NCI-H748 (cell line): Measurements from ENCODE around the gene PCED1B.

Experiments
- DNase-seq: peaks from one replicate; lab custom pipeline; 2025; ENCODE audit not compliant: unreplicated experiment; lab: John Stamatoyannopoulos, UW

The PCED1B gene

DNA sequence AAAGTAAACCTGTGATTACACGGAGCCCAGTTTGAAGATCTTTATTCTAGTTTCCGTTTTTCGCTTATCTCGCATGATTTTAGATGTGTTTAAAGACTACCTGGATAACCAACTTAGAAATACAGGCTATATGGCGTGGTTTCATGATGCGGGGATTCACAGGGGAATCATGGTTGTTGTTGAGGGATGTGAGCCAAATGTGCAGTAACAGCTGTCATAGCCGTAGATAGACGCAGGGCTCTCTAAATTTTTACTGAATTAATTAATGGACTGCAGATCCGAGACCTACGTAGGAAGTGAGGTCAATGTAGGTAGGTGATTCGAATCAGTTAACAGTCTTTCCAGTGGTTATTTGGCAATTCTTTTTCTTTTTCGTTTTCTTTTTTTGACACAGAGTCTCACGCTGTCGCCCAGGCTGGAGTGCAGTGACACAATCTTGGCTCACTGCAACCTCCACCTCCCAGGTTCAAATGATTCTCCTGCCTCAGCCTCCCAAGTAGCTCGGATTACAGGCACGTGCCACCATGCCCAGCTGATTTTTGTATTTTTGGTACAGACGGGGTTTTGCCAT lies 145.2 kb downstream of the PCED1B start:
- DNase-seq: no peak

DNA sequence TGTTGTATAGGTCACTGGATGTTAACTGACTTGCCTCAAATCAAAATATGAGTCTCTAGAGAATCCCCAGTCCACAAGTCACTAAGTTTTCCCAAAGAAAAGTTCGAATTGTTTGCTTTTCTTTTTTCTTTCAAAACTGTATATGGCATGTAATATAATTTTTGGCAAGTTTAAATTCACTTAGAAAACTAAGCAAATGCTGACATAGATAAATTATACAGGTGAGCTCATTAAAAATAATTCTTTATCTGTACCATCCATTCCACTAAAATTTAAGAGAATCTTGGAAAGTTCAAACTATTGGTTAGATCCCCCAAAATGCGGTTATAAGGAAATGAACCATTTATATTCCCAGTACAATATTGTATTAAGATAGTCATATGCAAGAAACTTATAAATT lies 145.9 kb downstream of the PCED1B start:
- no peak for DNase-seq

GRCh38 chr12:47226199-47226598 lies 146.8 kb downstream of the PCED1B start:
- DNase-seq: no peak

DNA sequence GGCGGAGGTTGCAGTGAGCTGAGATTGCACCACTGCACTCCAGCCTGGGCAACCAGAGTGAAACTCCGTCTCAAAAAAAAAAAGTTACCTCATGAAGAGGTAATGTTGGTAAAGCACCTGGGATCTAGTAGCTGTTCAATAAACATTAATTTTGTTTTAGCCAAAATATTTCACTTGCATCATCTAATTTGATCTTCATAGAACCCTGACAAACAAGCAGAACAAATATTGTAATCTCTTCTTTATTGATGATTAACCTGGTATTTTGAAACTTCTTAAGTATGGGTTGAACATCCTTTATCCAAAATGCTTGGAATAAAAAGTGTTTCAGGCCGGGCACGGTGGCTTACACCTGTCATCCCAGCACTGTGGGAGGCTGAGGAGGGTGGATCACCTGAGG lies 149.4 kb downstream of the PCED1B start:
- no peak for DNase-seq

DNA sequence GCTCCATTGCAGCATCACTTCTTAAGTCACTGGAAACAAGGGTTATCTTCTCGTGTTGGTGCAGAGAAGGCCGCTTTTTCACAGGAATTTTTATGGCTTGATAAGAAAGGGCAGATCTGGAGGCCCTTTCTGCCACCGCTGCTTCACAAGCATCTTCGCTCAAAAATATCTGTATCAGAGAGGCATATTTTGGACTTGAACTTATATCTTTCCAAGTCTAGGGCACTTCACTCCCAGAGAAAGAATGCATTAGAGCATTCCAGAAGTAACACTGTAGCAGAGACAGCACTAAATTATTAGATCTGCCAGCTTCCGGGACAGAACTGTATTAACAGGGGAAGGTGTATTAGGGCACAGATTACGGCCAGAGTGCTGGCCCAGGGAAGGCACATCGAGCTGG lies 152.0 kb downstream of the PCED1B start:
- DNase-seq: no peak

DNA sequence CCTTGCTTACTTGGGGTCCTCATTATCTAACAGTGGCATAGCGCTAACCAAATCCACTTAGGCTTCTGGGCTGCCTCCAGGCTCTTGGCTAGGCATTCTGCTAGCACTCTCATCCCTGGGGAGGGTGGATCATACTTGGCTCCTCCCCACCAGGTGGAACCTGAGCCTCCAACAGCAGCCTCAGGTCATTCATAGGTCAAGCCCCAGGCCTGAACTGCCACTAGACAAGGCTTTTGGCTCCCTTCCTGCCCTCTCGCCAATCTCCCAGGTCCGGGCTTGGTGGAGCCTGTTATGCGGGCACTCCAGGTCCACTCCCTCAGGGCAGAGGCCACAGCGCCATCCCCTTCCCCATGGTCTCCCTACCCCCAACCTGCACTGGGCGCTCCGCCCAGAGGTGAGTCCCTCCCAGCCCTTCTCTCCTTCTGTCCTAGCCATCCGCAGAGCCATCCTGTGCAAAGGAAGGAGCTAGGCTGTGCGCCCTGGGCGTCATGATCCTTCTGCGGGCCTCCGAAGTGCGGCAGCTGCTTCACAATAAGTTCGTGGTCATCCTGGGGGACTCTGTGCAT lies 155.2 kb downstream of the PCED1B start:
- DNase-seq: no peak

- no peak for DNase-seq
These were observed 156.0 kb downstream of the PCED1B start for GRCh38 chr12:47235258-47236040.

GRCh38 chr12:47236109-47236714 lies 156.8 kb downstream of the PCED1B start:
- no peak for DNase-seq

DNA sequence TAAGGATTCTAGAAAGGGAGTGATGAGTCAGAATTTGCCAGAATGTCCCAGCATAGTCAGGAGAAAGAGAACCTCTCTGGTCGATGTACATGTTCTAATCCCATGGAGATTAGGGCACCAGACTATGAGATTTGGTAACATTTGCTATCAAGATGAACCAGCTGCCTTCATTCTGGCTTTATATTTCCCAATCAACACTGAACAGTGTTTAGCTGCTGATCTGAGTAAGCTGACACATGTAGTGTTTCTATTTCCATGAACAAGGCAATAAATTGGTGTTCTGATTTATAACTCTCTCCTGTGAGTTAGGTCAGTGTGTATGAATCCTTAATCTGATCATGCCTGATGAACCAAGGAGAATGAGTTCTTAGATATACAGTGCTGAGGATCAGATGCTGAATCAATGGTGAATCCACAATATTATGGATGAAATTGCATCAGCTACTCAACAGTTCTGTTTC lies 158.4 kb downstream of the PCED1B start:
- DNase-seq: no peak

- no peak for DNase-seq
These were observed 159.3 kb downstream of the PCED1B start for GRCh38 chr12:47238669-47239114.

GRCh38 chr12:47242426-47242825 lies 163.0 kb downstream of the PCED1B start:
- DNase-seq: no peak

DNA sequence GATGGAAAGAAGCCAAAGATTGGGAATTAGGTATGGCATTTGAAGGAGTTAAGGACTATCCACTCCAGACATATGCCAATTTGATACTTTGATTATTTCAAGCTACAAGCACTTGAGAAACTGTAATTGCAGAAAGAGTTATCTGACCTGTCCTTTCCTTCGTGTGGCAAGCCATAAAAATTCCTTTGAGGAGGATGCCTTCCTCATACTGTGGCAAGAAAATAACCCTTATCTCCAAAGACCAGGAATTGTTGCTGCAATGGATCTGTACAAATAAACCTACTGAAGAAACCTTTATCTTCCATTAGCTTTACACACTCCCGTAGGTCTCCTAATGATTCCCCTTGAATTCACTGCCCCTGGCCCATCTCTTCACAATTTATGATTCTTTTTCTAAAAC lies 165.4 kb downstream of the PCED1B start:
- DNase-seq: no peak

DNA sequence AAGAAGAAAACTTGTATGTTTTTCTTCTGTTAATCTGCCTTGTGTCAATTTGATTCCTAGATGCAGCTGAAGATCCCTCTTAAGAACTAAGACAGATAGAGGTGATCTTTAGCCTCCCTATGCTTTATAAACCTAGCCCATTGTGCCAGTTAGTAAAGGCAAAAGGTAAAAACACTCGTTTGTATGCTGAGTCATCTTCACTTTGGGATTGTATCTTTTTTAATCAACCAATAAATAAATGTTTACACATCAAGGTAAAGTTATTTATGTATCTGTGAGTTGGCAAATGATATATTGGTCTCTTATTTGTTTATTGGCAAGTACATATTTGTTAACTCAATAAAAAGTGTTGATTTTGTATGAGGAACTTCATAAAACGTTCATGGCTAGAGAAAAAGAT lies 166.2 kb downstream of the PCED1B start:
- DNase-seq: no peak

DNA sequence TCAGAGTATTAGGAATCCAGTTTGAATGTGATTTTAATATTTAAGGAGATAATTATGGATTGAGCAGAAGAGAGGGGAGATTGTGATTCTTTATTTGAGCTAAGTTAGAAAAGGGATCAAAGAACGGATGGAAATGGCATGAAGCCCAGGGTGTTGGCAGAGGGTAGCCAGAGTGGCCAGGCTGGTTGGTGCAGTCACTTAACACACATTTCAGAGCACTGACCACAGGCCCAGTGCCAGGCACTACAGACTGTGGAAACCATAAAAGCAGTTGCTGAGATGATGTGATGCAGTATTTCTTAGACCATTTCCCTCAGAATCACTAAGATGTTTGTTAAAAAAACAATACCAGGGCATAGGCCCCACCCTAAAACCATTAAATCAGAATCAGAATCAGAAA lies 168.0 kb downstream of the PCED1B start:
- DNase-seq: no peak

DNA sequence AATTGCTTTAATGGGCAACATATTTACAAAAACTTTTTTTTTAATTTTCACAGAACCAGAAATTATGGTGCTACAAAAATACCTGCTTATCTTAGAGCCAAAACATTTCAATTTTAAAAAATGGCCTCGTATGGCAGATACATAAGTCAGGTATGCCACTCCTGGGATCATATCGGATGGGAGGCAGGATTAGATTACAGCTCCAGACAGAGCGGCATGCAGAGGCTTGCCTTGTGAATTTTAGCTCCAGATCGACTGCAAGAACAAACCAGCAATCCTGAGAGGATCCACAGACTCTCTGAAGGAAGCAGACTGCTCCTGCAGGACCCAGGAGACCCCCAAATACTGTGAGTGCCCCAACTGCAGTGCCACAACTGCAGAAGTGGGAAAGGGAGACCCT lies 169.7 kb downstream of the PCED1B start:
- no peak for DNase-seq

GRCh38 chr12:47249719-47250357 lies 170.4 kb downstream of the PCED1B start:
- no peak for DNase-seq

DNA sequence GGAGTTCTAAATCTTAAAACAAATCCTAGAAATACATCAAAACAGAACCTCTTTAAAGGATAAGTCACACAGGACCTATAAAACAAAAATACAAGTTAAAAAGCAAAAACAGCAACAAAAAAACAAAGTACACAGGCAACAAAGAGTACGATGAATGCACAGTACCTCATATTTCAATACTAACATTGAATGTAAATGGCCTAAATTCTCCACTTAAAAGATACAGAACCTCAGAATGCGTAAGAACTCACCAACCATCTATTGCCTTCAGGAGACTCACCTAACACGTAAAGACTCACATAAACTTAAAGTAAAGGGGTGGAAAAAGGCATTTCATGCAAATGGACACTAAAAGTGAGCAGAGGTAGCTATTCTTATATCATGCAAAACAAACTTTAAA lies 172.5 kb downstream of the PCED1B start:
- no peak for DNase-seq

DNA sequence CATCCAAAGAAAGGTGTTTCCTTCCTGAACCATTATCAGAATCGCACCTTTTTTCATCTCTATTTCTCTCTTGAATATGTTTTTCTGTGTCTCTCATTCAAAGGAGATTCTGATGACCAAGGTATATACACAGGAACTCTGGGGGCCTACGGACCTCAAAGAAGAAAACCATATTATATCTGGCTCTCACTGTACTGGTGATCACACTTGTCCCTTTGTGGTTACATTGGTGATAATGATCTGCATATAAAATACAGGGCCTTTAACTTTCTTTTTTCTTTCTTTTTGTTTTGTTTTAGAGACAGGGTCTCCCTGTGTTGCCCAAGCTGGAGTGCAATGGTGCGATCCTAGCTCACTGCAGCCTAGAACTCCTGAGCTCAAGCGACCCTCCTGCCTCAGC lies 185.5 kb downstream of the PCED1B start:
- no peak for DNase-seq

- no peak for DNase-seq
These were observed 186.0 kb downstream of the PCED1B start for GRCh38 chr12:47265391-47265790.

DNA sequence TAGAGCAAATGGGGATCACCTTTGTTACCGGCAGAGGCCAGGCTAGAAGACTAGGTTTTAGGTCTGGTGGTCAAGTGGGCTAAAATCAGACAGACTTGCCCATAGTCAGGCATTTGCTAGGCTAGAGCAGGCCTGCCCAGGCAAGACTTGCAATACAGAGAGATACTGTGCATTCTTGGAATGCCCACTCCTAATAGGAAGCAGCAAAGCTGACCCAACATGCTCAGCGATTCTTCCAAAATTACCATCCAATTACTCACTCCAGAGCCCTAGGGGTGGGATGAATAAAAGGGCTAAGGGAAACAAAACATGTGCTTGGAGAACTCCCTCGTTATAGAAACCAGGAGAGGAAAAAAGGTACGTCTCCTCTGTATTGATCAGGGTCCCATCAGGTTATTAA lies 188.2 kb downstream of the PCED1B start:
- no peak for DNase-seq
